ENCODE results near the gene TMC5.
"Not testable (repeated sequence)": the region's sequence is repeated elsewhere in the genome, so short reads cannot be mapped to it uniquely, and the experiment has no call there.

Gene TMC5

DNA sequence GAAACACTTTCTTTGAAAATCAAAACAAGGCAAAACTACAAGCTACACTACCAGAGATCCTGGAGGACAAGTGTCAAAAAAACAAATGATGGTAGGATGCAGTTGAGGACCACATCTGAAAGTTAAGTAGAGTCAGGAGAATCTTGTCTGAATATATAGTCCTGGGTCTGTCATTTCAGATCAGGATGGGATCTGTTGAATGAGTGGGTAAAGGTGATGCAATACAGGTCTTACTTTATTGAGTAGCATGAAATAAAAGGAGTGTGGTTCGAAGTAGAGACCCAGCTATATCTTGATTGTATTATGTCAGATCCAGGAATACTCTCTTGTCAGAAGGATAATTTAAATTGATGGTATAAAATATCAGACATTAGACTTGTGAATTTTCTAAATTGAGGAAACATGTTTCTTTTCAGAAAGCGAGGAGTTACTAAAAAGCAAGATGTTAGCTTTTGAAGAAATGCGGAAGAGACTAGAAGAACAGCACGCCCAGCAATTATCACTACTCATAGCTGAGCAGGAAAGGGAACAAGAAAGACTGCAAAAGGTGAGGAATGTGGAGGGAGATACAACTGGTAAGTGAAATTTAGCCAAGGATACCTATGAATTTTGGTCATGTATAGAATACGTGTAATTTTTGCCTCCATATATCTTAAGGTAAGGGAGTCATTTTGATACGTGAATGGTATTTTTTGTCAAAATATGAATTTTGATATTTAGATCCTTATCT lies 122.7 kb downstream of the TMC5 start:
- DNase-seq: no peak

DNA sequence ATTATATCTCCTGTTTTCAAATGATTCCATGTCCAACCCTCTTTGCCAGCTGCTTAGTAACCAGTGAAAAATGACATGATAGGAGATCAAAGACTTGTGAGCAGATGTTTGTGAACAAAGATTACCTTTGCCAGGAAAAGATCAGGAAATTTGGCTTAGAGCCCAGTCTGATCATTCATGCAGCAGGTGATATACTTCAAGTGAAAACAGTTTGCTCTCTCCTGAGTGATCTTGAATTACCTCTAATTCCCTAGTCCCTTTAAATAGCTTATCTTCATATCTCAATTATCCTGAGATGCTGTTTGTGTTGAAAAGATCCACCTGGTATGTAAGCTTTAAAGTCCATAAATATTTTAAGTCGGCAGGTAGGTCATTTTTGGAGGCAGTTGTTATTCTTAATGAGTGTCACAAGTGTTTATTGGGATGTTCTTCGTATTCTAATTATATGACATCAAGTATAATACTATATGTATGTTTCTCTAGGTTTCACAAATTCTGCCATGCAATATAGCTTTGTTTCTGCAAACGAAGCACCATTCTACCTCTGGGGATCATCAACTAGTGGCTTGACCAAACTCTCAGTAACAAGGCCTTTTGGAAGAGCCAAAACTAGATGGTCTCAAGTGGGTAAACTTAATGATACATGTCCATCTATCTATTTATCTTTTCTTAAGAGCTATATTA lies 124.6 kb downstream of the TMC5 start:
- no peak for DNase-seq

DNA sequence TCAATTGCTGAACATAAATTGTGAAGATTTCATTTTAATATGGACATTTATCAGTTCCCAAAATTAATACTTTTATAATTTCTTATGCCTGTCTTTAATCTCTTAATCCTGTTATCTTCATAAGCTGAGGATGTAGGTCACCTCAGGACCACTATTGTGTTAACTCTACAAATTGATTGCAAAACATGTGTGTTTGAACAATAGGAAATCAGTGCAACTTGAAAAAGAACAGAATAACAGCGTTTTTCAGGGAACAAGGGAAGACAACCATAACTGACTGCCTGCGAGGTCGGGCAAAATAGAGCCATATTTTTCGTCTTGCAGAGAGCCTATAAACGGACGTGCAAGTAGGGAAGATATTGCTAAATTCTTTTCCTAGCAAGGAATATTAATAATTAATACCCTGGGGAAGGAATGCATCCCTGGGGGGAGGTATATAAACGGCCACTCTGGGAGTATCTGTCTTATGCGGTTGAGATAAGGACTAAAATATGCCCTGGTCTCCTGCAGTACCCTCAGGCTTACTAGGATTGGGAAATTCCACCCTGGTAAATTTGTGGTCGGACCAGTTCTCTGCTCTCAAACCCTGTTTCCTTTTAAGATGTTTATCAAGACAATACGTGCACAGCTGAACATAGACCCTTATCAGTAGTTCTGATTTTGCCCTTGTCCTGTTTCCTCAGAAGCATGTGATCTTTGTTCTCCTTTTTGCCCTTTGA lies 125.8 kb downstream of the TMC5 start:
- not testable (repeated sequence) for DNase-seq

DNA sequence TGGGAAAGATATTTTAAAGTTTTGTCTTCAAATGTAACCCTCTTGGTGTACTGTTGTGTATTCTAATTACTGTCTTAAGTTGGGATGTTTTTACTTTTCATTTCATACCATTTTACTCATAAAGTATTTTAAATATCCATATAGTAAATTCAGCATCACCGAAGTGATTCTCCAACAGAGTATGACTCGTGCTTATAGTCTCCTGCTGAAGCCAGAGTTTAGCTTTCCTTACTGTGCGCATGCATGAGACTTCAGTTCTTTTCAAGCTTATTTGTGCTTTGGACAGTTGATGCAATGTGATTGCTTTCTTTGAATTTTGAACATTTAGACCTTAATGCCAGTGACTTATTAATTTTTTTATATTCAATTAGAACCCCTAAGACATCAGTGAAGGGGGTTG lies 130.5 kb downstream of the TMC5 start:
- no peak for DNase-seq

Measured in amygdala (tissue), 56 donors.